HG03045 (cell line): ENCODE measurements around the gene ZDHHC1.

Experiments
- ATAC-seq: cut with Tn5 transposase; IDR thresholded peaks from one replicate; pipeline ENCODE4 v1.9.1; 2021; ENCODE audit warnings: mild to moderate bottlenecking, moderate library complexity; ENCODE audit not compliant: unreplicated experiment

ZDHHC1 gene, protein sequence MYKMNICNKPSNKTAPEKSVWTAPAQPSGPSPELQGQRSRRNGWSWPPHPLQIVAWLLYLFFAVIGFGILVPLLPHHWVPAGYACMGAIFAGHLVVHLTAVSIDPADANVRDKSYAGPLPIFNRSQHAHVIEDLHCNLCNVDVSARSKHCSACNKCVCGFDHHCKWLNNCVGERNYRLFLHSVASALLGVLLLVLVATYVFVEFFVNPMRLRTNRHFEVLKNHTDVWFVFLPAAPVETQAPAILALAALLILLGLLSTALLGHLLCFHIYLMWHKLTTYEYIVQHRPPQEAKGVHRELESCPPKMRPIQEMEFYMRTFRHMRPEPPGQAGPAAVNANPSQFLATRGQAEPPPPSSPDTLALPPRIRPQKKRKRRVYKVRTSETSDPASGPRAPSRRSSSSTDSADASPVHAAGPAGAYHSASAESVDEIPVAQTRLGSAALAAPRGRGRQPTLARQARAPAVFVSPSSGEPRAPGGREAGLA

DNA sequence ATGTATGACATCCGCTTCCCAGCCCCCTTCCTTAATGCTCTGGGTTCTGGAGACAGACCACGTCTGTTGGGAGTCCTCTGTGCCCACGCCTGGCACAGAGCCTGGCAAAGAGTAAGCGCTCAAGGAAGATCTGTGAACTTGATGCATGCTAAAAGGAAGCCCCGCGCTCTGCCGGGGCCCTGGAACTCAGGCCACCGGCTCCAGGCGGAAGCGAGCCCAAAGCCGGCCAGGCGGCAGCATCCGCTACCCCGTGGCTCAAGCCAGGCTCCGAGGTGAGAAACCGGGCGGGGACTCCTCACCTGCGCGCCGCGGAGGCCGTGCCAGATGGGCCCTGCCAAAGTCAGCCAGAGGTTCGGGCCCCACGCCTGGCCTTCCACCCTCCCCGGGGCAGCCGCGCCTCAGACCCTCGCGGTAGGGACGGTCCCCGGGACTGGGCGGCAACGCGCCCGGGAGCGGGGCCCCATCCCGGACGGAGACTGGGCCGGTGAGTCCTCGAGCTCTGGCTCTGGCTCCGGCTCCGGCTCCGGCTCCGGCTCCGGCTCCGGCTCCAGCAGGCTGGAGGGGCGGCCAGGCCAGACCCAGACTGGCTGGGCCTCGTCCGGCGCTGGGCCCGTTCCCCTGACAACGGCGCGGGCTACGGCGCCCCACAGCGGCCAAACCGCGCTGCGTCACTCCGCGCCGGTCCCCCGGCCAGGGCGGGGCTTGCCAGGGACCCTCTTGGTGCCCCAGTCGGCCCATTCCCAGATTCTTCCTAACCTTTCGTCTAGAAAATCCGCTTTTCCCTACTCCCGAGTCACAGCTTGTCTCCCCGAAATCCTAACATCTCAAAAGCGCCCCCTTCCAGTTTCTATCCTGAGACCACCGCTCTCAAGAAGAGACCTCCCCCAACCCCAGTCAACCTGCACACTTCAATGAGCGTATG lies at the start of gene ZDHHC1:
TSS of gene ZDHHC1 (minus strand) at position 606 of the 922 bp plus-strand sequence. CDS start 8,702 bp downstream, outside the sequence.
- peak; percentile 68 for ATAC-seq

DNA sequence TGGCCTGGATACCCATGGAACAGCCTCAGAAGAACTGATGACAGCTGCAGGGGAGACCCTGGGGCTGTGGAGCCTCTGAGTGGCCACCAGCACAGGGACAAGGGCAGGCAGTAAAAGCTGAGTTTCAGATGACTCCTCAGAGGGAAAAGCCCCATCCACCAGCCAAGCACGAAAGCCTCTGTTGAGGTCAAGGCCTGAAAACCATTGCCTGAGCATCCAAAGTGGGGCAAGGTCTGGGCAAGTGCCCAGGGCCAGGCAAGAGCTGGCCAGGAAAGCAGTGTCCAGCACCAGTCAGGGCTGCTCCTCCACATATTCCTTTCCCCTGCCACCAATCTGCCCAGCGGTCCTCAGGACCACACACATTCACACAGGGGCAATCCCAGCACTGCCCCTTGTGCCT lies 48.3 kb upstream of the ZDHHC1 start:
- ATAC-seq: no peak

DNA sequence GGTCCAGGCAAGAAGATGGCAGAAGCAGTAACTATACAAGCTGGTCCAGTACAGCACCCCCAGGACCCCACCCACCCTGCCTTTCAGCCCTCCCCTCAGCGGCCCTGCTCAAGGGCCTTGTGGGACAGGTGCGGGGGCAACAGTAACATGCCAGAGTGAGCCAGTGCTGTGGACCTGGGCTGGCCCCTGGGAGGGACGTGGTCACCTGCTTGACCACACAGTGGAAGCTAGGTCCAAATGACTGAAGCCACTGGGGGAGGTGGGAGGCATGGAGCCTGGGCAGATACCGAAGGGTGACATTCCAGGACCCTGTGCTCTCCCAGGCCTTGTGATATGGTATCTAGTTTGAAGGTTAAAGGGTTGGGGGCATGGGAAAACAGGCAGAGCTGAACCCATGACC lies 47.4 kb upstream of the ZDHHC1 start:
- no peak for ATAC-seq

DNA sequence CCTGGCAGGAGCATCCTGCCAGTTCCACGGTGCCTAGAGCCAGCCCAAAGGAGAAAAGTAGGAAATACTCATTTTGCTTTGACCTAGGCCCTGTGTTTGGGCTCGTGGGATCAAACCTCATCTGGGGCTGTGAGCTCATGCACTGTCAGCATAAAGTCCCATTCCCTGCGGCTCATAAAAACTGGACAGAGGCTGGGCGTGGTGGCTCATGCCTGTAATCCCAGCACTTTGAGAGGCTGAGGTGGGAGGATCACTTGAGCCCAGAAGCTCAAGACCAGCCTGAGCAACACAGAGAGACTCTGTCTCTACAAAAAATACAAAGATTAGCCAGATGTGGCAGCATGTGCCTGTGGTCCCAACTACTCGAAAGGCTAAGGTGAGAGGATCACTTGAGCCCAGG lies 46.8 kb upstream of the ZDHHC1 start:
- no peak for ATAC-seq

DNA sequence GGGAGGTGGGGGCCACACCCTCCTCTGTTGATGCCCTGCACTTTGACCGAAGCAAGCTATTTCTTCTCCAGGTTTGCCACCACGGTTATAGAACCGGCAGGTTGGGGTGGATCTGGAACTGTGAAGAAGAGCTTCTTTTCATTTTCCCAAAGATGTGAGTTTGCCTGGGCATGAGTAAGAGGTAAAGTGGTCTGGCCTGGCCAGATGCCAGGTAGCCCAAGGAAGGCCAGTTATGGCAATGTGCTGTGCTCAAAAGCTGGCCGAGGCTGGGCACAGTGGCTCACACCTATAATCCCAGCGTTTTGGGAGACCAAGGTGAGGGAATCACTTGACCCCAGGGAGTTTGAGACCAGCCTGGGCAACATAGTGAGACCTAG lies 46.0 kb upstream of the ZDHHC1 start:
- ATAC-seq: no peak

DNA sequence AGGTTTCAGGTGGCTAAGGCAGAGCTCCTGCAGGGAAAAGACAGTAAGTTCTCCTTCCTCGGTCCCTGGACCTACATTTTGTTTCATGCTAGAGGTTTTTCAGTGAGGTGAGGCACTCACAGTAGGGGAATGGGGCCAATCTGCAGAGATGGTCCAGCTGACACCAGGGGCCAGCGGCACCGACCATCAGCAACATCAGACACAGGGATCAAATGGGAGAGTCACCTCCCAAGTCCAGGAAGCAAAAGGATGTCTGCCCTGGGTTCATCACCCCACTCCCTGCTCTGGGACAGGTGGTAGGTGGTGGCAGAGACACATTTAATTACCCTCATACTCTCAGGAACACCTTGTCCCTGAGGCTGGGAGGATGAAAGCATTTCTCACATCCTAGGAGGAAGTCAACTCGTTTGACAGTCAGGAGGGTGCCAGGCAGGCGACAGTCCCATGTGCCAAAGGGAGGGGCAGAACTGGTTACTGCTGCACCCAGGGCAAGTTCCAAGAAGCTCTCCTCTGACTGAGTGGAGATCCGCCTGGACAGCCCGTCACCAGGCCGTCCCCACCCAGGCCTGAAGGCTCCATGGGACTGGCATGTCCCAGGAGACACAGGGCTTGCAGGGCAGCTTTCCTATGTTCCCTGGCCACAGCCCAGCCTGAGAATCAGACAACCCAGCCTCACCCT lies 45.5 kb upstream of the ZDHHC1 start:
- no peak for ATAC-seq

DNA sequence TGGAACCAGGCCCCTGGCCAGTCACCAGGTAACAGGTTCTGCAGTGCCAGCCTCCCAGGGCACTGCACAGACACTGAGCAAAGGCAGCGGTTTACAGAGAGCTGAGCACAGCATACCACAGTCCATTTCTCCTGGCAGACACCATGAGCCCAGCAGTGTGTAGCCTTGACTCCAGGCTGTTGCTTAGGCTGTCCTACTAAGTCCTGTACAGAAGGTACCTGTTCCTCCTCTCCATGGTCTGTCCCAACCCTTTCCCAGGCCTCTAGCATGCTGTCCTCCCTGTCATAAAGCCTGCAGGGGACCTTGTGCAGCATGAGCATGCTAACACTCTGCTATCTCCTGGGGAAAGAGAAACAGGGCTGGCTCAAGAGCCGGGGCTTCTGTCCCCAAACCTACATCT lies 44.7 kb upstream of the ZDHHC1 start:
- no peak for ATAC-seq

DNA sequence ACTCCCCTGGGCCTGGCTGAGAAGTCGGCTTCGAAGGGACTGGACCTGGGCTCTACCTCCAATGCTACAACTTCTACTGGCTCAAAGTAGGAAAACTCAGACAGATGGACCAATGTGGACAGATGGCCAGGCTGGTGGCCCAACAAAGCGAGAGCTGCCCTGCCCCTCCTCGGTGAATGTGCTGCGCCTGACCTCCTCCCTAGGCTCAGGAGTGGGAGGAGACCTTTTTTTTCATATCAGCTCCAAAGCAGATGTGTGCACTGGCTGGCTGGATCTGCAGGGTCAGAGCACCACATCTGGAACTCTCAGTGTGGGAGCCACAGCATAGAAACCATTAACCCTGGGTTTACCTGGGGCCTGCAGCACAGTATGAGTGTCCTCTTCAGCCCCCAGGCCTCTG lies 43.9 kb upstream of the ZDHHC1 start:
- ATAC-seq: no peak

DNA sequence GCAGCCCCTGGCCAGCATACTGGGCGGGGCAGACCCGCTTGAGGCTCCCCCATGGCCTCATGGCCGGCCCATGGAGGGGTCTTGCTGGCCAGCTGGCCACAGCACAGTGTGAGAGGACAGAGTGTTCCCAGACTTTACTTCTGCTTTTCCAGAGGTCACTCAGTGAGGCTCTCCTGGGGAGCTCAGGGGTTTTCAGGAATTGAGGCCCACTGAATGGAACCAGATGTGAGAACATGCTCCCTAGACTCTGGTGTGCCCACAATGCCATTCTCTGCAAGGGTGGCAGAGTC lies 43.5 kb upstream of the ZDHHC1 start:
- ATAC-seq: no peak

DNA sequence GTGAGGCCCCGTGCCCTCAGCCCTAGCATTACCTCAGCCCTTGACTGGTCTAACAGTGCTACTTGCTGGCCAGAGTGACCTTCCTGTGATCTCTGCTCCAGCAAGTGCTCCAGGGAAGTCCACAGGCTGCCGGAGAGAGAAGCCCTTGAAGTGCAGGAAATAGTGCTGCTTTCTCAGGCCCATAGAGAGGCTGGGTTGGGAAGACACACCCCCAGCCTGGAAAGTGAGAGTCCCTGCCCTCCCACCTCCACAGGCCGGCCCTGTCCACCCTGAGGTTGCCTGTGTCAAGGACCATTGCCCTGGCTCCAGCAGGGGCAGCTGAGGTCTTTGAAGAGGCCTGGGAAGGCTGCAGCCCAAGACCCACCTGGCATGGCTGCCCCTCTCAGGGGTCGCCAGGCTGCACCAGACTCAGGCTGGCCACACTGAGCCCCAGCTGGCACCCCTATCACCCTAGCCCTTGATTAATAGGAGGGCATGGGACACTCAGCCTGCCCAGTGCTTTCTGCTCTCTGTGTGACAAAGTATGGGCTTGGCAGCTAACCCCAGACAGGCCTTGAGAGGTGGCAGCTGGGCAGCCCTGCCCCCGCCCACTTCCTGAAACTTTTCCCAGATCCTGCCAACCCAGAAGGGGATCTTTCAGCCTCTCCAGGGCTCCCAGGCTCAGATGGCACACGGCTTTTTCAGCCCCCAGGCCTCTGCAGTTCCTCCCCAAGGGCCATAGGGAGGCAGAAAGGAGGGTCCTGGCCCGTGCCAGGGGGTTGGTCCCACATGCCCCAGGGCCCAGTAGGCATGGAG lies 43.0 kb upstream of the ZDHHC1 start:
- ATAC-seq: no peak

DNA sequence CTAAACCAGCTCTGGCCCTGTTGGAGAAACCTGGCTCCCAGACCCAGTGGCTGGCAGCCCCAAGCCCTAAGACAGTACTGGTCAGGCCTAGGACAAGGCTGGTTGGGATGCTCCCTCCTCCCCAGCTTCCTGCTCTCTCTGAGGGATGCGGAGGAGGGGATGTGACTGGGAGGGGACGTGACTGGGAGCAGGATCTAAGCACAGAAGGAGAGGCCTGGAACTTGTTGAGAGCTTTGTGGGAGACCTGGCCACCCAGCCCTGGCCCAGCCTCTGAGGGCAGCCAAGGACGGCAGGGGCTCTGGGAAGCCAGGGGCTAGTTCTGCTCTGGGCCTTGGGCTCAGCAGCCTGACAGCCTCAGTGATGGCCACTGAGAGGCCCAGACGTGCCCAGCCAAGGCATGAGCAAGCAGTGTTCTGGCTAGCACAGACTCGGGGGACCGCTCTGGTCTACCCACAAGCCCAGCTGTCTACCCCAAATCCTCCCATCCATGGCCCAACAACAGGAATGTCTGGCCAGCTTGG lies 41.9 kb upstream of the ZDHHC1 start:
- ATAC-seq: no peak

DNA sequence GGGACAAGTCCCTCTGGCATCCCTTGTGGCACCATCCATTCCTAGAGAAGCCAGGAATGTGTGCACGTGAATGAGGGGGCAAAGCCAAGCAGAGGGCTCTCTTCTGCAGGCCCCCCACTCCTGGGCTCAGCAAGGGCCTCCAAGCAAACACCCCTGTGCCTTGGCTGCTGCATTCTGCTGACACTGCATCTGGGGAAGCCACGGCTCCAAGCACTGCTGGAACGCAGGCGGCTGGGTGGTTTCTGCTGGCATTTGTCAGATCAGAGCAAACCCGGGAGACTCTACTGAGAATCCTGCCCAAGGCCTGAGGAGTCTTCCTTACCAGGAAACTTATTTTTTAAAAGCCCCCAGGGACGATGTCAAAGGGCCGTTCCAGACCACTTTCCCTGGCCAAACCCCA lies 41.3 kb upstream of the ZDHHC1 start:
- no peak for ATAC-seq

DNA sequence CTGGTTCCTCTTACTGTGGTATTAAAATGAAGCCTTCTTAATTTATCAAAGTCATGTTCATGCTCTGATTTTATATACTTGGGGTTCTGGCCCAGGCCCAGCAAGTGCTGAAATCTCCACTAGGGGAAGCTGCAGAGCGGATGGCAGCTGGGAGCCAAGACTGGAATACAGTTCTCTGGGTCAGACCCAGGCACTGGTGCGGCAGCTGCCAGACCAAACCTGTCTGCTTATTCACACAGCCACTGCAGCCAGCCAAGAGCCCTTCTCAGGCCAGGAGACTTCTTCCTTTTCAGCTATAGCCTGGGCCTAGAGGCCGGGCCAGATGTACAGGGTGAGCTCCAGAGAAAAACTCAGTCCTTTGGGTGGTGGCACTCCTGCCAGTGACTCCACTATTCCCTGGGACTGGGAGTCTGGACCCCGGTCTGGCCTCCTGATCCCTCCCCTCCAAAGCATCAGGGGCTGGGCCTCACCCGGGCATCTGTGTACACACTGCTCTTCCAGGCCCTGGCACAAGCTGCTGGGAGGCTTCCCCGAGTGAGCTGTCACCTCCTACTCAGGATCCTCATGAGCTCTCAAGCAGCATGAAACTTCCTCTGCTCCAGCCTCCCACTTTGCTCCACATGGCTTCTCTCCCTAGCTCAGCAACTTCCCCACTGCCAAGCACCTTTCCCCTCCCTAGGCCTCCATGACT lies 40.3 kb upstream of the ZDHHC1 start:
- ATAC-seq: no peak

DNA sequence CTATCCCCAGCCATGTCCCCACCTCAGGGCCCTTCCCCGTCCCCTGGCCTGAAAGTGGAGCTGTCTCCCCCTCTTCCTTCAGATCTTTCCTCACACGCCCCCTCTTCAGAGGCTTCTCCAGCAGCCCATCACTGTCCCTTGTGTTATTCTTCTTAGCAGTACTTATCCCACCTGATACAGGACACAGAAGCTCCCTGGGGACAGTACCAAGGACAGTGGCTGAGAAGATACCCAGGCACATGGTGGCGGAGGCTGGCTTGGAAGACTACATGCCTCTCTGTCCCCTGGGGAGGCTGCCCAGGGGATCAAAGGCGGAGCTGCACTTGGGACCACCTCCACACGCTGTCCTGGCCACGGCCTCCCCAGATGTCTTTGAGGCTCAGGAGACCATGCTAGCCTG lies 38.6 kb upstream of the ZDHHC1 start:
- no peak for ATAC-seq

DNA sequence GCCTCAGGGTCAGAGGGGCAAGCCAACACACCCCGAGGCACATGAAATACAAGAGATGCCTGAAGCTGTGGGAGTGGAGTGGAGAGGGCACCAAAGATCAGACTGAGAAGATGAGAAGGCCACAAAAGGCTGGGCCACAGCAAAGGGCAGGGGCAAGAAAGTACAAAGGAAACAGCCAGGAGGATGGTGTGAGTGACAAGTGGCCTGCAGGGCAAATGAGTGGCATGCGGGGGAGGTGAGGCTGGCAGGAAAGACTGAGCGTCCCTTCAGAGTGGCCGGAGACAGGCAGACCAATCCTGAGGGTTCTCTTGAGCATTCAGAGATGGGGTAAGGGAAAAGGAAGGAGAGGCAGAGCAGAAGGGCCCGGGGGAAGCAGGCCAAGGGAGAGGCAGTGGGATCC lies 37.8 kb upstream of the ZDHHC1 start:
- no peak for ATAC-seq

DNA sequence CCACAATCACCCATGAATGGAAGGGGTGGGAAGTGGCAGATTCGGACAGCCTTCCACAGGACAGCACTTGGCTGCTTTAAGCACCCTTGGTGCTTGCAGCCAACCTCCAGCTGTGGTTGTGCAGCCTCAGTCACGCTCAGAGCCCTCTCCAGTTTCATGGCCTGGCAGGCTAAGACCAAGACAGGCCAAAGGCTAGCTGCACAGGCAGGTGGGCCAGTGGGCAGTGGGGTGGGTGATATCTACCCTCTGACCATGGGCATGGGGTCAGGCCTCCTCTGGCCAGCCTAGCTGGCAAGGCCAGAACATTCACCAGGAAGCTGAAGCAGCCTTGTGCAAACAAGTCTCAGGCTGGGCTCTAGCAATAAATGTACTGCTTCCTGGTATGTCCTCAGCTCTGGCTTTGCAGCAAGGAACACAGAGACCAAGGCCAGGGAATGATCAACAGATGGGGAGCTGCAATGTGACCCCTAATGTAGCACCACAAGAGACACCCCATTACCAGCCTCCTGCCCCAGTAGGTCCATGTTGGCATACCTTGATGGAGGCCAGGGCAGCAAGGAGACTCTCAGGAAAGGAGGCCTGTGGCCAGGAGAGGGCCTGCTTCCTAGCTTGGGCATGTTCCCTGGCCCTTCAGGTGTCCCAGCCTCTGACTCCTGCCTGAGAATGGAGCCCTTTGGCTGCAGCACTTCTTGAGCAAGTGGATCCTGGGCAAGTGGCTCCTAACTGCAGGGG lies 35.6 kb upstream of the ZDHHC1 start:
- no peak for ATAC-seq

DNA sequence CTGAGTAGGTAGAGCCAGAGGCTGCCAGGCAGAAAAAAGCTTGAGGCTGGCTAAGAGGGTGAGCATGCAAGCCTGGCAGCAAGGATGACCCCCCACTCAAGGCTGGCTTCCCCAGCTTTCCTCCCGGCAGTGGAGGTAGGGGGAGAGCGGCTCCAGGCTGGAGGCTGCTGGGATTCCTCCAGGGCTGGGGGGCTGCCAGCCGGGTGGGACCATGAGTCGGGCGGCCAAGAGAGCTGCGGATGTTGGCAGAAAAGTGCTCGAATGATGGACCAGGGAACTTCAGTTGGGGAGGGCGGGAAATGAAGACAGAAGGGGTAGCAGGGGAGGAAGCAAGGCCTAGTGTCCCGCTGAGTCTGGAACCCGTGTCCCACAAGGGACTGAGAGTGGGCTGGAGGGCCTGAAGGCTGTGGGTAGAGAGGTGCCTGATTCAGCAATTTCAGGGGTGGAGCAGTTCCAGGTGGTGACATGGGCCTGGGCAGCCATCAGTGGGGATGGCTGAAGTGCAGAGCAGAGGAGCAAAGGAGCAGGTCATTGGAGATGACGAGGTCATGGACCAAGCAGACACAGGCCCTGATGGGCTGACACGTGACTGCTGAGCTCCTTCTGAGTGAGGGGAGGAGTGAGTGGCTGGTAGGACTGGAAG lies 34.9 kb upstream of the ZDHHC1 start:
- ATAC-seq: no peak

DNA sequence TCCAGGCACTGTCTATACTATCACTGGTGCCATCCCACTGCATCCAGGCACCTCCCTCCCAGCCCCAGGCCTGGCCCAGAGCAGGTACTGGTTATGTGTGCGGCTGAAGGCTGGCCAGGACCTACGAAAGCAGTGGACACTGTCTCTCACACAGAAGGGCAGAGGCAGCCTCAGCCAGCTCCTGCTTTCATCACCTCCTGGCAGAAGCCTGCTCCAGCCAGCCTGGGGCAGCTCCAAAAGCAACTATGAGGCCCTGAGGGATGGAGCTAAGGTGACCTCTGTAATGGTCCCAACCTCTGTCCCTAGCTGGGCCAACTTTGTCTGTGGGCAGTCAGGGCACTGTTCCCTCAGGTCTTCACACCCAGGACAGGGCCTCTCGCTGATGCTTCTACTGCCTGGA lies 33.5 kb upstream of the ZDHHC1 start:
- no peak for ATAC-seq

DNA sequence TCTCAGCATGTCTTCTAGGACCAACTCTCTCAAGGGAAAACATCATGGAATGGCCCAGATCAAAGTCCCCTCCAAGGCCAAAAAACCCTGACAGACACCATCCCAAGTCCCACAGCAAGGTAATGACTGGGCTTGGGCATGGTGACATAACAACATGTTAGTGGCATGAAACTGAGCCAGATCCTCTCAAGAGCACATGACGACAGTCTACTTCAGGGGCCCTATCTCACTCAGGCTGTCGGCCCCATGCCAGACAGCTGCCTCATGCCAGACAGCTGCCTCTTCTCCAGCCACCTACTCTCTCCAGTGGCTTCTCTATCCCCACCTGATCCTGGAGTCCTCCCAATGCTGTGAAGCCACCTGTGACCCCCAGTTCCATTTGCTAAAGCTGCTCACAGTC lies 33.1 kb upstream of the ZDHHC1 start:
- no peak for ATAC-seq
